Endothelial cell (in vitro differentiated cells): Measurements from ENCODE around the gene IRF7. TPM values are rescaled to one million over a fixed set of nuclear protein-coding genes. Genes with fewer than 3 reads are reported as not detected.
A peak's percentile ranks its signal among the peaks of the same experiment; 100 is the strongest.

Experiments used
- DNase-seq: peaks from one replicate; pipeline ENCODE4 v3.0.0; 2021; ENCODE audit warnings: low spot score
- H3K27ac Mint-ChIP-seq: one replicate; pipeline ENCODE4 v1.8.0; 2021; ENCODE audit warnings: mixed read lengths, inconsistent platforms; ENCODE audit not compliant: unreplicated experiment
- H3K27me3 Mint-ChIP-seq: one replicate; pipeline ENCODE4 v1.8.0; 2021; ENCODE audit warnings: mild to moderate bottlenecking, moderate library complexity, mixed read lengths, inconsistent platforms; ENCODE audit not compliant: unreplicated experiment
- H3K36me3 Mint-ChIP-seq: one replicate; pipeline ENCODE4 v1.8.0; 2021; ENCODE audit warnings: mild to moderate bottlenecking, low read depth, mixed read lengths, inconsistent platforms; ENCODE audit not compliant: unreplicated experiment
- H3K4me1 Mint-ChIP-seq: one replicate; pipeline ENCODE4 v1.8.0; 2021; ENCODE audit warnings: mild to moderate bottlenecking, mixed read lengths, inconsistent platforms; ENCODE audit not compliant: unreplicated experiment
- H3K4me3 Mint-ChIP-seq: one replicate; pipeline ENCODE4 v1.8.0; 2021; ENCODE audit warnings: mild to moderate bottlenecking, mixed read lengths, inconsistent platforms; ENCODE audit not compliant: unreplicated experiment
- H3K9me3 Mint-ChIP-seq: one replicate; pipeline ENCODE4 v1.8.0; 2021; ENCODE audit warnings: mixed read lengths, inconsistent platforms; ENCODE audit not compliant: unreplicated experiment
- CTCF ChIP-seq: fragments of 200-600 bp; sonication (generic); IDR thresholded peaks from one replicate; pipeline ENCODE4 v1.5.0; 2021; ENCODE audit warnings: antibody characterized with exemption; ENCODE audit not compliant: unreplicated experiment
- total RNA-seq: library from RNA; stranded (reverse); fragmentation: NEBNext Ultra II Directional; extraction: Animal tissue kit (Norgen Biotek cat#: 25700); gene quantifications from one replicate; pipeline ENCODE4 v1.2.1, GENCODE V29; 2021; ENCODE audit not compliant: unreplicated experiment

Gene IRF7
- total RNA-seq, 1 donor from 2014 or later, result 11.6 TPM

- DNase-seq, result no peak
- H3K27me3 Mint-ChIP-seq, result peaks cover 4% of the 10 kb centered on the region
- H3K4me3 Mint-ChIP-seq, result no peak overlapping the region
- no peaks in the 10 kb centered on the region for H3K4me1 Mint-ChIP-seq
- no peak for TF ChIP-seq CTCF
- no peaks in the 10 kb centered on the region for H3K9me3 Mint-ChIP-seq
- peaks cover 26% of the 10 kb centered on the region for H3K36me3 Mint-ChIP-seq
- no peak overlapping the region for H3K27ac Mint-ChIP-seq
Measured at GRCh38 chr11:603154-603553, 12.6 kb downstream of the IRF7 start.

GRCh38 chr11:601573-602245, 14.0 kb downstream of the IRF7 start:
- no peaks in the 10 kb centered on the region for H3K4me1 Mint-ChIP-seq
- H3K27ac Mint-ChIP-seq, result no peak overlapping the region
- no peak for TF ChIP-seq CTCF
- no peaks in the 10 kb centered on the region for H3K9me3 Mint-ChIP-seq
- peaks cover 29% of the 10 kb centered on the region for H3K36me3 Mint-ChIP-seq
- no peak for DNase-seq
- peaks cover 4% of the 10 kb centered on the region for H3K27me3 Mint-ChIP-seq
- H3K4me3 Mint-ChIP-seq, result no peak overlapping the region

- no peak for TF ChIP-seq CTCF
- no peak for DNase-seq
- no peak overlapping the region for H3K27ac Mint-ChIP-seq
- no peaks in the 10 kb centered on the region for H3K4me1 Mint-ChIP-seq
- H3K9me3 Mint-ChIP-seq, result no peaks in the 10 kb centered on the region
- H3K27me3 Mint-ChIP-seq, result peaks cover 6% of the 10 kb centered on the region
- H3K36me3 Mint-ChIP-seq, result peaks cover 32% of the 10 kb centered on the region
- no peak overlapping the region for H3K4me3 Mint-ChIP-seq
Measured at GRCh38 chr11:598005-598680, 17.6 kb downstream of the IRF7 start.

- Mint-ChIP-seq H3K27ac (peak overlapping the region; percentile 36), H3K4me1 (no peaks in the 10 kb centered on the region), H3K4me3 (peak overlapping the region; percentile 31), H3K9me3 (no peaks in the 10 kb centered on the region), H3K36me3 (peaks cover 38% of the 10 kb centered on the region), H3K27me3 (peaks cover 7% of the 10 kb centered on the region)
- peak; percentile 21 for TF ChIP-seq CTCF
- DNase-seq, result peak; percentile 51
Measured at GRCh38 chr11:597166-597725, 18.5 kb downstream of the IRF7 start.

- peaks cover 34% of the 10 kb centered on the region for H3K36me3 Mint-ChIP-seq
- no peaks in the 10 kb centered on the region for H3K9me3 Mint-ChIP-seq
- peaks cover 4% of the 10 kb centered on the region for H3K27me3 Mint-ChIP-seq
- H3K4me1 Mint-ChIP-seq, result no peaks in the 10 kb centered on the region
- TF ChIP-seq CTCF, result no peak
- H3K27ac Mint-ChIP-seq, result no peak overlapping the region
- DNase-seq, result no peak
- no peak overlapping the region for H3K4me3 Mint-ChIP-seq
Measured at GRCh38 chr11:596374-596773, 19.4 kb downstream of the IRF7 start.
